Esophagus squamous epithelium (tissue), 4 donors: ENCODE results near the gene TBXAS1.

Experiments
- CTCF ChIP-seq, 6 experiments: fragments of 450-650 bp in 4 of 6; fragments of 200-600 bp in 2 of 6; sonication (generic) in 2 of 6; IDR thresholded peaks; one replicate each; pipeline ENCODE4 v1.5.1; 2016 to 2019; ENCODE audit warnings: antibody characterized with exemption in 6 of 6, mild to moderate bottlenecking in 4 of 6, moderate library complexity in 4 of 6
- POLR2A ChIP-seq, 4 donors: fragments of 450-650 bp; IDR thresholded peaks; one replicate each; pipeline ENCODE4 v1.6.1; 2017; ENCODE audit warnings: antibody characterized with exemption in 4 of 4, mild to moderate bottlenecking in 4 of 4, moderate library complexity in 3 of 4

- no peak for TF ChIP-seq POLR2A (IDR thresholded peaks at IDR 0.05)
- no peak for TF ChIP-seq CTCF (IDR thresholded peaks at IDR 0.05)
Observed at GRCh38 chr7:139886206-139886605, 57.1 kb downstream of the TBXAS1 start.
